NCI-H1930 (cell line): ENCODE measurements around the gene IRF4.

Experiments used
- DNase-seq, 2 experiments: peaks; one replicate each; lab custom pipeline; 2025; lab: John Stamatoyannopoulos, UW

IRF4 gene

DNA sequence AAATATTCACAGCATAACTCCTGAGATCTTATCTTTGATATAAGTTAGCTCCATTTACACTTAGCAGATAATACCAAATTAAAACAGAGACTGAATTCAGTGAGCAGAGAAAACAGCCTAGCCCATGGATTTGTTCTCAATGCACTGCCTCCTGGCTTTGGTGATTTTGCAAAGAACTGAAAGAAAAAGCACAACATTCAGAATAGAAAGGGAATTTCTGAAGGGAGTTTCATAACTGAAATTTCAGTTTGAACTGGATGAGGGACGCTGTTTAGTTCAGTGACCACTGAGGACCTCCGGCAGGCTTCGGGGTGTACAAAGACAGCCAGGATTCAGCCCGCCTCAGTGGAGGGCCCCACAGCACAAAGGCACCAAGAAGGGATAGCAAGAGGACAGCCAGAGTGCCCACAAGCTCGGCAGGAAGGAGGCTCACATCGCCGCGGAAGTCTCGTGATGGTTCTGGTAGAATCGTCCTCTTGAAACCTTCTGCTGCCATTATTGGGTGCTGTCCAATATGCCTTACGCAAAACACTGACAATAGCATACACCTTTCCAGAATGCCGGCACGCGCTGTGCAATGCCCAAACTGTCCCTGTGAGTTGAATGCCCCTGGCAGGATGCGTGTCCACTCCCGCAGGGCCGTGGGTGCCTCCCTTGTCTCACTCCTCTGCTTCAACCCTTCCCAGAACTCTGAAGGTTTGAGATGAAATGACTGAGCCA, 9.7 kb upstream of the IRF4 start:
- DNase-seq = no peak

DNA sequence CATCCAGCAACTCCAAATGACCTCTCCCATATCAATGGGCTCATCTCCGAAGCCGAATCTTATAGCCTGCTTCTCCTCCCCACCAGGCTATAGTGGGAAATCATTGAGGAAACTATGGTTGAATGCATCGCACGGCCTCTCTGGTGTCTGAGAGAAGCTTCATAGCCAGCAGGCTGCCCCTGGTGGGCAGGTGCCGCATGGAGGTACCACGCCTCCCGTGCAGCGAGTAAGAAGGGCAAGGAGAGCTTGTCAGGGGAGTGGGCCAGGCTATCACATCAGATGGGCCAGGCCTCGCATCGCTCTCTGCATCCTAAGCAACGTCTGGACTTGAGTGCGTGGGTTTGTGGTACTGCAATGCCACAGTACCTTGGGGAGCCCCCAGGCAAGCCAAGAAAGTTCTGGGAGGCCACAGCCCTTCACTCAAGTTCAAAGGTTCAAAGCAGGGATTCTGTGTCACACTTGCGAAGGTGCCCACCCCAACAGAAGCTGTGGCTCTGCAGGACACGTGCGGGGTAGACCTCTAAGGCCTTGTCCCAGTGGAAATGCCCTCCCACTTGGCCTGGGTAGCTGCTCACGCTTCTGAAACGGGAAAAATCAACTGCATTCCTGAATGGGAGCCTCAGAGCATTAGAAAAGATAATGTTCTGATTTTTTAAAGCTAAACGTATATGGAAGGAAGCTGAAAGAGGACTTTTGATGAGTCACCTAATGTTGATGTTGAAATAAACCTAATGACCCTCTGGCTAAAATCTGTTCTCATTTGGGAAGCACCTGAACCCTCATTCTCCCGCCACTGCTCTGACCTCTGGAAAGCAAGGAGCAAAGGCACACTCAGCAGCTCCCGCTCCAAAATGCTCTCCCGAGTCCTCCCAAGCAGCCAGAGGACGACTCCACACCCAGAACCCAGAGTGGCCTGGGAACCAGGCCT, 8.4 kb upstream of the IRF4 start:
- DNase-seq = no peak

DNA sequence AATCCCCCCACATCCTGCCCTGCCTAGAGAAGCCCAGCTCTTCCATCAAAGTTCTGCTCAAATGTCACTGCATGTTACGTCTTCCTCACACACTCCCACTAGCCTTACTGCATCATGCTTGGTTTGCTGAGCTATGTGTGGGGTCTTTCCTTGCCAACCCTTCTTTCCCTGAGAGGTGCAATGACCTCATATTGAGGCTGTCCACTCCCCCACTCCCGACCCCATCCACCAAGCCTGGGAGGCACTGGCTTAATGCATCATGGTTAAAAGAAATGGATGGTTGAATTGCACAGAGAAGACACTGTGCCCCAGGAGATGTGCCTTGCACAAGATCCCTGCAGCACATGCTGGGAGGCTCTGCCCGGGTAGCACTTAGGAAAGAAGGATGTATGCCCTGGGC, 7.7 kb upstream of the IRF4 start:
- no peak for DNase-seq

DNA sequence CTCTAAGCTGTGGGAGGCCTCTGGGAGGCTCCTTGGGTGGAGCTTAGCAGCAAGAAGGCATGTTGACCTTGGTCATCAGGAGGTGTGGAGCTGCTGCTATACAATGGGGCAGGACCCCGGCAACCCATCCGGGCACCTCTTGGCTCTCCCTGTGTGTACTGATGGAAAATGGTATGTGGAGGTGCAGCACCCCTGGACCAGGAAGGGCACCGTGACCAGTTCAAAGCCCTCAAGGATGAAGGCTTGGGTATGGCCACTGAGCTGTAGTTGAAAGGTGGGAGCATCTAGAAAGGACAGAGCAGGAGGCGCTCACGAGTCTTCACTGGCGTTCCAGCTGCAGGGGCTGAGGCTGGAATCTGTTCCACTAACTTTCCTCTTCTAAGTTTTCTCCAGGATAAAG, 6.7 kb upstream of the IRF4 start:
- no peak for DNase-seq

DNA sequence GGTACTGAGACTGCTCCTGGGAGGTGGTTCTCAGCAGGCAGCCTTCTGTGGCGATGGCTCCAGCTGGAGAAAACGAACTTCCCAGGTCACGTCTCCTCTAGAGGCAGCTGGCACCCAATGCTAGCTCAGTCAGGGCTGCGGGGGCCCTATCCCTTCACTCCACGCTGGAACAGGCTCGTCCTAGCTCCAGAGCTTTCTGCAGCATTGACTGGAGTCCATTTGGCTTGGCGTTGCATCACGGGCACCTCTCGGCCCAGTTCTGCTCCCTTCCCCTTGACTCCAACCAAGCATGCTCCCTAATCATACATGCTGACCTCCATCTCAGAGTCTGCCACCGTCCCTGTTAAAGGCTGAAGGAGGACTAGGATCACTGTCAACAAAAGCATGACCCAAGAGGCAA, 5.9 kb upstream of the IRF4 start:
- DNase-seq = no peak

DNA sequence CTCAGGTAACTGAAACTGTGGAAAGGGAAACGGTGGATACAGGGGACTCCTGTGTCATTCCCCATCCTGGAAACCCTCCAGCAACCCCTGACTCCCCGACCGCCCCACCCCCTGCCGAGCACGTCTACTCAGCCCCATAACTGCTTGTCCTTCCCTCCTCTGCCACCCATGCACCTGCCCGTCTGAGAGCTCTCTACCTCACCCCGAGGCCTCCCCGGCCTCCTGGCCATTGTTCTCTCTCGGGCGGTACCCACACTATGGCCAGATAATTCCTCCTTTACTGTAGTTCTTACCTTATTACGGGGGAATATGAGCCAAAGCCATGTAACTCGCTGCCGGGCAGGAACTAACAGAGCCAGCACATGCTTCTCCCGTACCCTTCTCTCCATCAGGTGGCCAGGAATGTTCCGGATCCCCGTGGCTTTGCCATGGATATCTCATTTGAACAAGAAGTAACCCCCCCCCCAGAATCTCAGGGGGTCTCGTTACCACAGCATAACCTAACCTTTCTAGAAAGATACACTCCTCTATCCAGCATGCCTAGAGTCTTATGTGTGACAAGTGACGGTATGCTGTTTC, 4.8 kb upstream of the IRF4 start:
- DNase-seq = no peak

DNA sequence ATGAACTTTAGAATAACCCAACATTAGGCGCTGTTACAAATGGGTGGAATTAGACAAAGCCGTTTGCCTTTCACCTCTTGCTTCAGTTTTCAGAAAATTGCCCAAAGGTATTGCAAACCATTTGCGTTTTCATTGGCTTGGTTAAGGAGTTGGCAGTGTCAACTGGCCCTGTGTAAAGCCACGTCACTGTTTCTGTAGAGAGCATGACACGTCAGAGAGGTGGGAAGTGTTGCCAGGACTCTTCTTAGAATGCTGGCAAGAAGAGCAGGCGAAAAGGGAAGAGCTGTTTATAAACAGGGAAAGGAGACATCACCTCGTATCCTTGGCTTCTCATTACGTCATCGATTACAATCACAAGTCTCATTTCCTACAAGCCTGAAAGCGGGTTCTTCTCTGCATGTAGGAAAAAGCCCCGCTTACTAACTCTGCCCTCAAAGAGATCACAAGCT, 4.2 kb upstream of the IRF4 start:
- no peak for DNase-seq

DNA sequence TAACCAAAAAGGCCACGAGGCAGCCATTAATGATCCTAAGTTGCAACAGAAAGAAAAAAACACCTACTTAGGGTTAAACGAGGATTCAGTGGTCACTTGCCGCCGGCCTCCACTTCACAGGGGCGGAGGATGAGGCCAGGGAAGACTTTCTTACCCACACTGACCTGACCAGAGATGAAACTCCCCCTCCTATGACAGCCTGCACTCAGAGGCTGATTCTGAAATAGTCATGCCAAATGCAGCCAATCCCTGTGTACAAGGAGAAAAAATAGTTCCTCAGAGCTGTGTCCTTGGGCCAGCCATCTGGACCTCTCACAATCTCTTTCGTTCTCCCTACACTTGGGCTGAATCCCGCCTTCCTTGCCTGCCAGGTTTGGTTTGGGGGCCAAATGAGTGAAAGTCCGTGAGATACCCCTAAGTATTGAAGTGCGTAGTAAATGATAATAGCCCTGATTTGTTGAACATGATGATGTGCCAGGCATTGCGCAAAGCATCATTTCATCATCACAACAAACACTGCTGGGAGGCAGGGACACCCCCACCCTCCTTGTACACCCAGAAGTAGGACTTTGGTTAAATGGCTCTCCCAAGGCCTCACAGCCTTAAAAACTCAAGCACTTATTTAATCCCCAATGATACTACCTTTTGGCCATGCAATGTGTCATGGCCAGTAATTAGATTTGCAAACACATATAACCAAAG, 3.2 kb upstream of the IRF4 start:
- DNase-seq = no peak

DNA sequence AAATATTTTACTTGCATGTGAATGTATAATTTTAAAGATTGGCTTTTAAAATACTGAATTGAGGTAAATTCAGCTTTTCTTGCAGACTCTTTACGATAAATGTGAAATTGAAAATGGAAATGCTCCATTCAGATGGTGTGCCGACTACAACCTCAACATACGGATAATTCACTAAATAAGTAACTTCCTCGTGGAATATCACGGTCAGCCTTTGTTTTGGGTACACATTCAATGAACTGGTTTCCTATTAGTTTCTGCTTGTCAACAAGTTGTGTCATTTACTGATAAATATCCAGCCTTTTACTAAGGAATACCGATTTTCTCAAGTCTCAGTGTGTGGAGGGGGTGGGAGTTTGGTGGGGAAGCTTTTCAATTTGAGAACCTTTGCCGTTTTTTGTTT, 2.4 kb upstream of the IRF4 start:
- DNase-seq = no peak

DNA sequence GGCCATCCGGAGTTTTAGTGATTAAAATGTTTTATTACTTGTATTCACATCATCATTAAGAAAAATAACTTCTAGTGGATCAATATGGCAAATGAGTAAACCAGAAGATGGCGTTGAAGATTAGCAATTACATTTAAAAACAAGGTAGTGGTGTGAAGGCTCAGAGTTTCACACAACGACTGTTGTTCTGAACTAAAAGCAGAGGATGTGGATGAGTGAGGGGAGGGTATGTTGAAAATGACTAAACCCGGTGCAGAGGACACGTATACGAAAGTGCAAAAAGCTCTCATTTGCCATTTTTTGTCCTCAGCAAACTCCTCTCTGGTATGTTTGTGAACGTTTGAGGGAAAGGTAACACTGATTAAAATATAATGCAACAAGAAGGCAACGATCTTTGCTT, 1.9 kb upstream of the IRF4 start:
- no peak for DNase-seq

DNA sequence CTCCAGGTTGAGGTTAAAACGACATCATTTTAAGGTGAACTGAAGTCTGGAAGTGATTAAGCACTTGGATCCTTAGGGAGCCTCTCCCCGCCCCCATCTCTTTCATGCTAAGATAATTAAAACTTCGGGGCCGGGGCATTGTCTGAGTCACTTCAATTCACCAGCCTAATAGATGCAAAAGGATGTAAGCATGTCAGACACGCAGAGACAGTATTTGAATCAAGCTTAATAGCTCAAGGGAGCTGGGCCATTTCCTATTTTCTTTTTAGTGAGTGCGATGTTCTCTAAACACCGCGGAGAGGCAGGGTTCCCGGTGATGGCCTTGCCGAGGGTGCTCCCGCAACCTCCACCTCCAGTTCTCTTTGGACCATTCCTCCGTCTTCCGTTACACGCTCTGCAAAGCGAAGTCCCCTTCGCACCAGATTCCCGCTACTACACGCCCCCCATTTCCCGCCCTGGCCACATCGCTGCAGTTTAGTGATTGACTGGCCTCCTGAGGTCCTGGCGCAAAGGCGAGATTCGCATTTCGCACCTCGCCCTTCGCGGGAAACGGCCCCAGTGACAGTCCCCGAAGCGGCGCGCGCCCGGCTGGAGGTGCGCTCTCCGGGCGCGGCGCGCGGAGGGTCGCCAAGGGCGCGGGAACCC, 516 bp upstream of the IRF4 start:
- no peak for DNase-seq

DNA sequence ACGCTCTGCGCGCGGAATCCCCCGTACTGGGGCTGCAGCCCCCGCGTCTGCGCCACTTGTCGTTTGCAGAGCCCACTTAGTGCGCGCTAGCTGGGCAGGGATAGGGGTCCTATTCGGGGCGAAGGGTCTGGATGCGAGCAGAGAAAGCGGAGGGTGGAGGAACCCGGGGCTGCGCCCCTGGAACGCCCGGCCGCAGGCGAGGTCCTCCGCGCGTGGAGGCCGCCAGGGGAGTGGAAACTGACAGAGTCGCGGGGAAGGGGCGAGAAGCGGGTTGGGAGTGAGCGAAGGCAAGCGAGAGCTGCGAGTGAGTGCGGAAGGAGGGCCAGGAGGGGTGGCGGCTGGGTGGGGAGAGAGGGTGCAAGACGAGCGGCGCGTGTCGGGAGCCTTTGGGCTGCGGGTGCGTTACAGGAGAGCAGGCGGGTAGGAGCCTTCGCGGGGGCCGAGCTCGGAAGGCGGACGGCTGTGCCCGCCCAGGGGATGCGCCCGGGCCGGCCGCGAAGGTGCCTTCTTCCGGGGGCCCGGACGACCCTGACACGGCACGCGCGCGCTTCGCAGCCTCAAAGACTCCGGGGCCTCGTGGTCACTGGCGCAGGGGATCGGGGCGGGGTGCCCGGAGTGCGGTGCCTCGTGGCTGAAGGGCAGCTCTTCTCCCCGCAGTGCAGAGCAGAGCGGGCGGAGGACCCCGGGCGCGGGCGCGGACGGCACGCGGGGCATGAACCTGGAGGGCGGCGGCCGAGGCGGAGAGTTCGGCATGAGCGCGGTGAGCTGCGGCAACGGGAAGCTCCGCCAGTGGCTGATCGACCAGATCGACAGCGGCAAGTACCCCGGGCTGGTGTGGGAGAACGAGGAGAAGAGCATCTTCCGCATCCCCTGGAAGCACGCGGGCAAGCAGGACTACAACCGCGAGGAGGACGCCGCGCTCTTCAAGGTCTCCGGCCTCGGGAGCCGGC, 1.2 kb downstream of the IRF4 start:
- DNase-seq = no peak

DNA sequence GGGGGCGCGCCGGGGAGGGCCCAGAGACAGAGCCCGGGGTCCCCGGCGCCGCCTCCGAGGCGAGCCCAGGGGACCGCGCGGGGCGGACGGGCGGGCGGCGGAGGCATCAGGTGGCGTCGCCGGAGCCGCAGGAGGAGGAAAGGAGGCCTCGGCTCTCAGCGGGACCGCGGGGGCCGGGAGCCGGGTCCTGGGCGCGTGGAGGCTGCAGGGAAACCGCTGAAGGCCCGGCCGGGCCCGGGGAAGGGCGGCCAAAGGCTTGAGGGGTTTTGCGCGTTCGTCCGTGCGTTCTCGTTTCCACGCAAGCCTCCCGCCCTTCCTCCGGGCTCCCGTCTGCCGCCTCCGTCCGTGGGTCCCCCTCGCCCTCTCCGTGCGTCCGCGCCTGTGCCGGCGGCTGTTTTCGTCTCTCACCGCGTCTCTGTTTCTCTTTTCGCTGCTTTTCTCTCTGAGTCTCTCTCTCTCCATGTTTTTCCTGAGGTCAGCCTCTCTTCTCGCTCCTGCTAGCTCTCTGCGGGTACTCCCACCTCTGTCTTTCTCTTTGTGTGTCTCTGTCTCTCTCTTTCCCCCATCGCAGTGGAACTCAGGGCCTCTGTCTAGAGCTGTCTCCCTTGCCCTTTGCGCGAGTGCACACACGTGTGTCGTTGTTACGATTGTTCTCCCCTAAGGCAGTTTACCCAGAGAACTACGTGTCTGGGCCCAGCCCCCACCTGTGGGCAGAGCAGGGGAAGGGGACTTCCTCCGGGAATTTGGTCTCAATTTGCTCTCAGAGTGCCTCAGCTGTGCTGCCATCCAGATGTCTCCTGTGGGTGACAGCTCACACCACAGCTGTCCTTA, 2.1 kb downstream of the IRF4 start:
- DNase-seq = no peak

DNA sequence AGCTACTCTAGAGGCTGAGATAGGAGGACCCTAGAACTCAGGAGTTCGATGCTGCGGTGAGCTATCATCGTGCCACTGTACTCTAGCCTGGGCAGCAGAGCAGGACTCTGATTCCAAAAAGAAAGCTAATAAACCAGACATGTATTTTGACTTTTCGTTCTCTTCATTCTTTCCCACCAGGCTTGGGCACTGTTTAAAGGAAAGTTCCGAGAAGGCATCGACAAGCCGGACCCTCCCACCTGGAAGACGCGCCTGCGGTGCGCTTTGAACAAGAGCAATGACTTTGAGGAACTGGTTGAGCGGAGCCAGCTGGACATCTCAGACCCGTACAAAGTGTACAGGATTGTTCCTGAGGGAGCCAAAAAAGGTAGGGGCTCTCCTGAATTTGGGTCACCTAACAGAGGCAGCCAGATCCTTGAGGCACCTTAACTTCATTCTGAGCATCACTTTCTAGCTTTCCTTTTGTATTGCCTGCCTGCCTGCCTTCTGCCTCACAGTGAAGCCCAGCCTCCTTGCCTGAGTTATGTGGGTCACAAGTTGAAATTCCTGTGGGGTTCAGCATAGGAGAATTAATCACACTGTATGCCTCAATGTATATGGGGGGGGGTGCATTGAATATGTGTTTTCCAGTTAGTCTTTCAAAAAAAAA, 3.2 kb downstream of the IRF4 start:
- no peak for DNase-seq

DNA sequence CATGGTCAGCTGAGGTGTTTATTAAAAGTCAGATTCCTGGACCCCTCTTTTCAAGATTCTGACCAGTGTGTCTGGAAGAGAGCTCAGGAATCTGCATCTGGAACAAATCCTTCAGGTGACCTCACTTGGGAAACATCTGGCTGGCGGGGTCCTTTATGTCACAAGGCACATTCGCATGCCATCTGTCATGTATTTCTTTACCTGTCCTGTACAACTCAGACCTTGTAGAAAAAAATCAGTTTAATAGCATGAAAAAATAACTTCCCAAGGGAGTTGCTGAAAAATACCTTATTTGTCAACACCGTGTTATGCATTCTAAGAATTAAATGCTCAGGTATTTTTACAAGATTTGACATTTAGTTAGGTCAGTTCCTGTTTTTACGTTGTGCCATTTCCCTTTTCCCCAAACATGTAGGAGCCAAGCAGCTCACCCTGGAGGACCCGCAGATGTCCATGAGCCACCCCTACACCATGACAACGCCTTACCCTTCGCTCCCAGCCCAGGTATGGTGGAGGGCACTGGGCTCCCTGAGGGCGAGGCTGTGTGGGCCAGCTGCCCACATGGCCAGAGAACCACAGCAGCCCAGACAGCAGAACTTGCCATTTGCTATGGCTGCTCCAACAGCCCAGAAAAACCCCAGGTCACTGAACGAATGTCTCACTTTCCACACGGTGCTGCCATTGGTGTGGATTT, 4.0 kb downstream of the IRF4 start:
- no peak for DNase-seq

DNA sequence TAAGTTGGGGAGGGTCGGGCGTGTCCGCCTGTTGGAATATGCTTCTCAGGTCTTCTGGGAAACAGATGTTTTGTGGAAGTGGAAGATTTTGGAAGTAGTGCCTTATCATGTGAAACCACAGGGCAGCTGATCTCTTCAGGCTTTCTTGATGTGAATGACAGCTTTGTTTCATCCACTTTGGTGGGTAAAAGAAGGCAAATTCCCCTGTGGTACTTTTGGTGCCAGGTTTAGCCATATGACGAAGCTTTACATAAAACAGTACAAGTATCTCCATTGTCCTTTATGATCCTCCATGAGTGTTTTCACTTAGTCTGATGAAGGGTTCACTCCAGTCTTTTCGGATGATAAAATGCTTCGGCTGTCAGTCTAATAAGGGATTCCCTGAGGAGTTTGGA, 4.6 kb downstream of the IRF4 start:
- no peak for DNase-seq

DNA sequence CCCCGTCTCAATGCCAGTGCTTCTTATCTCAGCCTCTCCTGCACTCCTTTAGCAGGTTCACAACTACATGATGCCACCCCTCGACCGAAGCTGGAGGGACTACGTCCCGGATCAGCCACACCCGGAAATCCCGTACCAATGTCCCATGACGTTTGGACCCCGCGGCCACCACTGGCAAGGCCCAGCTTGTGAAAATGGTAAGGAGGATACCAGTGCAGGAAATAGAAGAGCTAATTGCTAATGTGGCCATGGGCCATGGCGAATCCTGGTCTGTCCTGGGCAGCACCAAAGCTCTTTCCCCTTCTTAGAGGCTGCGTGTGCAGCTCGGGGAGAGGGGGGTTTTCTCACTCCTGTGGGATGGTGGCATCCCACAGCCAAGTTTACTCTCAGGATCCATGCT, 5.5 kb downstream of the IRF4 start:
- no peak for DNase-seq

DNA sequence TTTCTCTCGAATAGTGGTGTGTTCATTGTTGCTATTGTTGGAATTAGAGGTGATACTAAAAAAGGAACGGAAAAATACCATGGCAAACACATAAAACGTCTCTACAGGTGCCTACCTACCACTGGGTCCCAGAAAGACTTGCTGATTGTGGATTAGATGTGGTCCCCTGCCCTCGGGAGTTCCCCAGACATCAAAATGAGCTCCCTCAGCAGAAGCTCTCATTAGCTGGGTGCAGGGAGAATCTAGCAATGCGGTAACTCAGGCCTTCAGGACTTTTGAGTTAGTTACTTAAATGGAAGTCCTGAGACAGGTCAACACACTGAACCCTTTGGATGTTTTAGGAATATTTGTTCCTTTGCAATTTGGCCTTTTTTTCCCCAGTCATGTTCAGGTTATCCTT, 6.1 kb downstream of the IRF4 start:
- no peak for DNase-seq

DNA sequence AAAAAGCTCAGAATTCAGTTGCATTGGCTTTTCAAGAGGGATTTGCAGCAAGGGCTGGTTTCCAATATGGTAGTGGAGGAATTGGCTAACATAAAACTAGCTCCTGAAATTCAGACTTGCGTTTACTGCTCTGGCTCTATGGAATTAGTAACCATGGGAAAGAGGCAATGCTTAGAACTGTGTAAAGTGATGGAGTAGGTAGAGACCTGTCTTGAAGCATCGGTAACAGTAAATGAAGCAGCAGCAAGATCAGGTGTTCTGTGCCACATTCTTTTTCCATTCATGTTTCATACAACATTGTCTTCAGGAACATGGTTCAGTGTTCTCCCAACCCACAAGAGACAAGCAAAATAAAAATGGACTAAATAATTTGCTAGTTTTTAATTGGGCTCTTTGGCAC, 6.5 kb downstream of the IRF4 start:
- DNase-seq = no peak
